Measurements from ENCODE around the gene ENOX1.

Gene ENOX1

GRCh38 chr13:43257765-43258164 lies 529.0 kb downstream of the ENOX1 start:
- TF ChIP-seq CTCF (conservative IDR thresholded peaks at IDR 0.05) (no peak), ZFX (IDR thresholded peaks at IDR 0.05) (no peak)
- H3K27ac ChIP-seq, result no peak overlapping the region

GRCh38 chr13:43251961-43252360 lies 534.8 kb downstream of the ENOX1 start:
- H3K27ac ChIP-seq, result no peak overlapping the region
- TF ChIP-seq ZFX (IDR thresholded peaks at IDR 0.05), result no peak
- TF ChIP-seq CTCF (conservative IDR thresholded peaks at IDR 0.05), result no peak

- no peak overlapping the region for H3K27ac ChIP-seq
- TF ChIP-seq CTCF (conservative IDR thresholded peaks at IDR 0.05), result no peak
- no peak for TF ChIP-seq ZFX (IDR thresholded peaks at IDR 0.05)
Observed at GRCh38 chr13:43246382-43246781, 540.4 kb downstream of the ENOX1 start.

- H3K27ac ChIP-seq, result no peak overlapping the region
- no peak for TF ChIP-seq CTCF (conservative IDR thresholded peaks at IDR 0.05)
- TF ChIP-seq ZFX (IDR thresholded peaks at IDR 0.05), result no peak
Observed at GRCh38 chr13:43245374-43245964, 541.3 kb downstream of the ENOX1 start.

GRCh38 chr13:43244481-43244880 lies 542.3 kb downstream of the ENOX1 start:
- no peak for TF ChIP-seq CTCF (conservative IDR thresholded peaks at IDR 0.05)
- no peak for TF ChIP-seq ZFX (IDR thresholded peaks at IDR 0.05)

GRCh38 chr13:43243711-43244110 lies 543.1 kb downstream of the ENOX1 start:
- no peak overlapping the region for H3K27ac ChIP-seq
- no peak for TF ChIP-seq CTCF (conservative IDR thresholded peaks at IDR 0.05)
- TF ChIP-seq ZFX (IDR thresholded peaks at IDR 0.05), result no peak

More at GRCh38 chr13:43244481-43244880, 542.3 kb downstream of the ENOX1 start:
- H3K27ac ChIP-seq, result no peak overlapping the region

GRCh38 chr13:43242040-43242439 lies 544.7 kb downstream of the ENOX1 start:
- TF ChIP-seq CTCF (conservative IDR thresholded peaks at IDR 0.05), result no peak
- H3K27ac ChIP-seq, result no peak overlapping the region

Data from C4-2B (cell line).